Mesothelial cell of epicardium (in vitro differentiated cells): Measurements from ENCODE around the gene RBBP5. TPM values are rescaled to one million over a fixed set of nuclear protein-coding genes. Genes with fewer than 3 reads are reported as not detected.

Experiments
- DNase-seq, 2 experiments: peaks; one replicate each; pipeline ENCODE4 v3.0.0; 2021; ENCODE audit warnings: low spot score in 2 of 2; ENCODE audit not compliant: unreplicated experiment in 2 of 2
- H3K27ac Mint-ChIP-seq: 2 replicates; pipeline ENCODE4 v1.8.0; 2021; ENCODE audit warnings: mixed read lengths
- H3K27me3 Mint-ChIP-seq: 2 replicates; pipeline ENCODE4 v1.8.0; 2021; ENCODE audit warnings: low read depth, mixed read lengths
- H3K36me3 Mint-ChIP-seq: 2 replicates; pipeline ENCODE4 v1.8.0; 2021; ENCODE audit warnings: mixed read lengths
- H3K4me1 Mint-ChIP-seq: 2 replicates; pipeline ENCODE4 v1.8.0; 2021; ENCODE audit warnings: mixed read lengths
- H3K4me3 Mint-ChIP-seq: 2 replicates; pipeline ENCODE4 v1.8.0; 2021; ENCODE audit warnings: mild to moderate bottlenecking, moderate library complexity, mixed read lengths
- H3K9me3 Mint-ChIP-seq: 2 replicates; pipeline ENCODE4 v1.8.0; 2021; ENCODE audit warnings: mixed read lengths
- CTCF ChIP-seq: fragments of 200-600 bp; sonication (generic); IDR thresholded peaks from one replicate; pipeline ENCODE4 v1.5.0; 2021; ENCODE audit warnings: antibody characterized with exemption; ENCODE audit not compliant: unreplicated experiment
- total RNA-seq: library from RNA; stranded (reverse); gene quantifications from 3 replicates; pipeline ENCODE4 v1.2.1, GENCODE V29; 2021

The RBBP5 gene
- total RNA-seq, 1 donor from 2014 or later = 15.7 TPM

GRCh38 chr1:205047764-205048231 lies 74.0 kb downstream of the RBBP5 start:
- no peak for DNase-seq
- Mint-ChIP-seq H3K9me3 (no peaks in the 10 kb centered on the region), H3K4me1 (no peaks in the 10 kb centered on the region), H3K27me3 (peaks cover 68% of the 10 kb centered on the region), H3K4me3 (no peak overlapping the region), H3K36me3 (no peaks in the 10 kb centered on the region), H3K27ac (no peak overlapping the region)
- no peak for TF ChIP-seq CTCF

- Mint-ChIP-seq H3K36me3 (no peaks in the 10 kb centered on the region), H3K27me3 (peaks cover 77% of the 10 kb centered on the region), H3K27ac (no peak overlapping the region), H3K4me3 (no peak overlapping the region), H3K9me3 (no peaks in the 10 kb centered on the region), H3K4me1 (no peaks in the 10 kb centered on the region)
- DNase-seq = no peak
- no peak for TF ChIP-seq CTCF
These were observed 74.9 kb downstream of the RBBP5 start for GRCh38 chr1:205046870-205047269.

- no peaks in the 10 kb centered on the region for H3K9me3 Mint-ChIP-seq
- H3K4me1 Mint-ChIP-seq = no peaks in the 10 kb centered on the region
- no peak overlapping the region for H3K4me3 Mint-ChIP-seq
- TF ChIP-seq CTCF = no peak
- H3K27ac Mint-ChIP-seq = no peak overlapping the region
- H3K36me3 Mint-ChIP-seq = no peaks in the 10 kb centered on the region
- peaks cover 87% of the 10 kb centered on the region for H3K27me3 Mint-ChIP-seq
- DNase-seq = no peak
These were observed 76.6 kb downstream of the RBBP5 start for GRCh38 chr1:205045146-205045545.

GRCh38 chr1:205044741-205045140 lies 77.0 kb downstream of the RBBP5 start:
- Mint-ChIP-seq H3K36me3 (no peaks in the 10 kb centered on the region), H3K4me1 (no peaks in the 10 kb centered on the region), H3K27me3 (peaks cover 87% of the 10 kb centered on the region), H3K9me3 (no peaks in the 10 kb centered on the region), H3K4me3 (no peak overlapping the region), H3K27ac (no peak overlapping the region)
- TF ChIP-seq CTCF = no peak
- no peak for DNase-seq

- no peaks in the 10 kb centered on the region for H3K36me3 Mint-ChIP-seq
- no peak overlapping the region for H3K27ac Mint-ChIP-seq
- DNase-seq = no peak
- peaks cover 95% of the 10 kb centered on the region for H3K27me3 Mint-ChIP-seq
- H3K4me1 Mint-ChIP-seq = no peaks in the 10 kb centered on the region
- TF ChIP-seq CTCF = no peak
- H3K4me3 Mint-ChIP-seq = no peak overlapping the region
- H3K9me3 Mint-ChIP-seq = no peaks in the 10 kb centered on the region
These were observed 77.9 kb downstream of the RBBP5 start for GRCh38 chr1:205043866-205044265.
